HepG2 (cell line): ENCODE data around the gene ENG. TPM values are rescaled to one million over a fixed set of nuclear protein-coding genes. Genes with fewer than 3 reads are reported as not detected.

Source experiments
- ETV6 ChIP-seq: sonication (generic); formaldehyde crosslinking; conservative IDR thresholded peaks from 2 replicates; pipeline ENCODE4 v1.4.0; 2020; ENCODE audit warnings: missing genetic modification reagents
- FOXK2 ChIP-seq: fragments of 450-650 bp; IDR thresholded peaks from 2 replicates; pipeline ENCODE4 v1.6.1; 2016
- GATAD1 ChIP-seq: IDR thresholded peaks from 2 replicates; pipeline ENCODE4 v1.6.1; 2016; ENCODE audit warnings: missing genetic modification reagents, missing compliant biosample characterization
- KDM2A ChIP-seq: sonication (generic); formaldehyde crosslinking; IDR thresholded peaks from 2 replicates; pipeline ENCODE4 v1.4.0; 2020; ENCODE audit warnings: low read depth, missing genetic modification reagents, borderline replicate concordance
- NFIC ChIP-seq: IDR thresholded peaks from 2 replicates; pipeline ENCODE4 v1.6.1; 2012; ENCODE audit warnings: mild to moderate bottlenecking, low read length, inconsistent platforms
- PAF1 ChIP-seq: IDR thresholded peaks from 2 replicates; pipeline ENCODE4 v1.6.1; 2016; ENCODE audit warnings: missing genetic modification reagents, missing compliant biosample characterization
- PHF20 ChIP-seq: sonication (generic); formaldehyde crosslinking; IDR thresholded peaks from 2 replicates; pipeline ENCODE4 v1.5.0; 2020; ENCODE audit warnings: mild to moderate bottlenecking, missing genetic modification reagents
- SAFB2 ChIP-seq: sonication (generic); formaldehyde crosslinking; IDR thresholded peaks from 2 replicates; pipeline ENCODE4 v1.5.1; 2020; ENCODE audit warnings: missing genetic modification reagents, low read depth, mild to moderate bottlenecking, borderline replicate concordance
- TBL1XR1 ChIP-seq: fragments of 150-350 bp; IDR thresholded peaks from 2 replicates; pipeline ENCODE4 v1.6.1; 2014; ENCODE audit warnings: borderline replicate concordance, low read length; ENCODE audit not compliant: partially characterized antibody
- ZBTB3 ChIP-seq: sonication (generic); formaldehyde crosslinking; IDR thresholded peaks from 2 replicates; pipeline ENCODE4 v1.4.0; 2020; ENCODE audit warnings: low read depth, mild to moderate bottlenecking, moderate library complexity, missing genetic modification reagents, borderline replicate concordance
- ZMYM3 ChIP-seq: sonication (generic); formaldehyde crosslinking; IDR thresholded peaks from 2 replicates; pipeline ENCODE4 v1.5.1; 2020; ENCODE audit warnings: mild to moderate bottlenecking, missing genetic modification reagents
- ZNF230 ChIP-seq: sonication (generic); formaldehyde crosslinking; IDR thresholded peaks from 2 replicates; pipeline ENCODE4 v1.4.0; 2020; ENCODE audit warnings: mild to moderate bottlenecking, missing genetic modification reagents
- ZNF547 ChIP-seq: sonication (generic); formaldehyde crosslinking; IDR thresholded peaks from 2 replicates; pipeline ENCODE4 v1.5.1; 2020; ENCODE audit warnings: mild to moderate bottlenecking, missing genetic modification reagents
- ZNF549 ChIP-seq: sonication (generic); formaldehyde crosslinking; IDR thresholded peaks from 2 replicates; pipeline ENCODE4 v1.5.0; 2020; ENCODE audit warnings: missing genetic modification reagents
- polyA plus RNA-seq, 8 experiments: library from polyadenylated mRNA; depleted of rRNA in 3 of 8; stranded (reverse) in 7 of 8; unstranded in 1 of 8; fragments of >200 nt; fragmentation: Illumina TruSeq in 4 of 8; extraction: Trizol in 4 of 8; gene quantifications; 2 replicates each; pipeline versions ENCODE4 v1.2.1 to v1.2.3, GENCODE V29; 2011 to 2016; ENCODE audit warnings: low read depth in 4 of 8, missing spikeins in 1 of 8, mixed read lengths in 1 of 8; ENCODE audit not compliant: insufficient read depth in 1 of 8
- total RNA-seq, 5 experiments: library from RNA; depleted of rRNA; stranded (reverse); fragments of >200 nt; fragmentation: Illumina TruSeq; extraction: Trizol; gene quantifications; 2 replicates each; pipeline ENCODE4 v1.2.3, GENCODE V29; 2016; ENCODE audit warnings: low read depth in 1 of 5
- TF ChIP-seq, protein P1 (sequence below): IDR thresholded peaks from 2 replicates; pipeline ENCODE4 v1.6.1; 2016; ENCODE audit warnings: low read depth, control low read depth
- TF ChIP-seq, protein P2 (sequence below): sonication (generic); formaldehyde crosslinking; conservative IDR thresholded peaks from 2 replicates; pipeline ENCODE4 v1.8.0; 2022; ENCODE audit warnings: missing genetic modification reagents
- TF ChIP-seq, protein P3 (sequence below): sonication (generic); formaldehyde crosslinking; conservative IDR thresholded peaks from 2 replicates; pipeline ENCODE4 v1.4.0; 2020; ENCODE audit warnings: mild to moderate bottlenecking, missing genetic modification reagents, moderate library complexity
- TF ChIP-seq, protein P4 (sequence below): sonication (generic); formaldehyde crosslinking; conservative IDR thresholded peaks from 2 replicates; pipeline ENCODE4 v1.4.0; 2020; ENCODE audit warnings: missing genetic modification reagents
- TF ChIP-seq, protein P5 (sequence below): sonication (generic); formaldehyde crosslinking; IDR thresholded peaks from 2 replicates; pipeline ENCODE4 v1.8.0; 2022; ENCODE audit warnings: mild to moderate bottlenecking, missing genetic modification reagents, moderate library complexity

ENG gene
- total and polyA plus RNA-seq, 2 of the 13 experiments (the other 11 are each of a cell fraction or from before 2014, with no cell fraction given): 0.02 to 1.1 TPM

DNA sequence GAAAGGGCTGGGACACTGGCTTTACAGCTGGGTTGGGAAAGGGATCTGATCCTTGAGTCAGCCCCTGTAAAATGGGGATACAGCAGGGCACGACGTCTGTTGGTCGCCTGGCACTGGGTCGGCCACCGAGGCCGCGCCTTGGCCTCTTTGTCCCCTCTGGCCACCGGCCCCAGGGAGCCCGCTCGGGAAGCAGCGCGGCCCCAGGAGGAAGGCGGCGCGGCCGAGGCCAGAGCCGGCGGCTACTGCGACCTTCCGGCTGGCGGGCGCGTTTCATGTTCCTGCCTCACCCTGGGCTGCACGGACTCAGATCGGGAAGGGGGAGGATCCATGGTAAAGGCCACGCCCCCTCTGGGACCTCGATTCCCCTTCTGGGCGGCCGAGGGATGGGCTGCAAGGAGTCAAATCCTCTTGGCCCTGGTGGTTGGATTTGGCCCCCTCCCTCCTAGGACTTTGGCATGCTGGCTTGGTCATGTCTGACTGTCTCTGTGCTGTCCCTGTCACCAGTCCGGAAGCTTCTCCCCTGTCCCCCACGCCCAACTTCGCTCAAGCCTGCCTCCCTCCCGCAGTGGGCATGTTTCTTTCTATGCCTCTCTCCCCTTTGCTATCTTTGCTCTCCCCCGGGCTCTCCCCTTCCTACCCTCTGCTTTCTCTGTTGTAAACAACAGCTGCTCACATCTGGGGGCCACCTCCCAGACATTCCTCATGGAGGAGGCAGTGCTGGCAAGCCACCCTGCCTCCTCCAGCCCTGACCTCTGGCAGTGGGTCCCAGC, 26.0 kb downstream of the ENG start (continued):
- TF ChIP-seq, protein P1, sequence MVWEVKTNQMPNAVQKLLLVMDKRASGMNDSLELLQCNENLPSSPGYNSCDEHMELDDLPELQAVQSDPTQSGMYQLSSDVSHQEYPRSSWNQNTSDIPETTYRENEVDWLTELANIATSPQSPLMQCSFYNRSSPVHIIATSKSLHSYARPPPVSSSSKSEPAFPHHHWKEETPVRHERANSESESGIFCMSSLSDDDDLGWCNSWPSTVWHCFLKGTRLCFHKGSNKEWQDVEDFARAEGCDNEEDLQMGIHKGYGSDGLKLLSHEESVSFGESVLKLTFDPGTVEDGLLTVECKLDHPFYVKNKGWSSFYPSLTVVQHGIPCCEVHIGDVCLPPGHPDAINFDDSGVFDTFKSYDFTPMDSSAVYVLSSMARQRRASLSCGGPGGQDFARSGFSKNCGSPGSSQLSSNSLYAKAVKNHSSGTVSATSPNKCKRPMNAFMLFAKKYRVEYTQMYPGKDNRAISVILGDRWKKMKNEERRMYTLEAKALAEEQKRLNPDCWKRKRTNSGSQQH (CRISPR knock-in tag): no peak
- TF ChIP-seq NFIC (no peak), SAFB2 (CRISPR knock-in tag) (peak; percentile 46; the same call in 1 of the 2 replicates), TBL1XR1 (no peak), KDM2A (CRISPR knock-in tag) (peak; percentile 88), GATAD1 (CRISPR knock-in tag) (0 out of 2 replicates have a peak, but pooled peaks have one; percentile 16), ZBTB3 (CRISPR knock-in tag) (no peak), FOXK2 (no peak), ZNF230 (CRISPR knock-in tag) (no peak), ZNF549 (CRISPR knock-in tag) (no peak), ZNF547 (CRISPR knock-in tag) (no peak), ETV6 (no peak), PHF20 (CRISPR knock-in tag) (0 out of 2 replicates have a peak, but pooled peaks have one; percentile 32), ZMYM3 (CRISPR knock-in tag) (0 out of 2 replicates have a peak, but pooled peaks have one; percentile 13), PAF1 (CRISPR knock-in tag) (no peak)
- TF ChIP-seq, protein P2, sequence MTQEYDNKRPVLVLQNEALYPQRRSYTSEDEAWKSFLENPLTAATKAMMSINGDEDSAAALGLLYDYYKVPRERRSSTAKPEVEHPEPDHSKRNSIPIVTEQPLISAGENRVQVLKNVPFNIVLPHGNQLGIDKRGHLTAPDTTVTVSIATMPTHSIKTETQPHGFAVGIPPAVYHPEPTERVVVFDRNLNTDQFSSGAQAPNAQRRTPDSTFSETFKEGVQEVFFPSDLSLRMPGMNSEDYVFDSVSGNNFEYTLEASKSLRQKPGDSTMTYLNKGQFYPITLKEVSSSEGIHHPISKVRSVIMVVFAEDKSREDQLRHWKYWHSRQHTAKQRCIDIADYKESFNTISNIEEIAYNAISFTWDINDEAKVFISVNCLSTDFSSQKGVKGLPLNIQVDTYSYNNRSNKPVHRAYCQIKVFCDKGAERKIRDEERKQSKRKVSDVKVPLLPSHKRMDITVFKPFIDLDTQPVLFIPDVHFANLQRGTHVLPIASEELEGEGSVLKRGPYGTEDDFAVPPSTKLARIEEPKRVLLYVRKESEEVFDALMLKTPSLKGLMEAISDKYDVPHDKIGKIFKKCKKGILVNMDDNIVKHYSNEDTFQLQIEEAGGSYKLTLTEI (CRISPR knock-in tag): no peak
- TF ChIP-seq, protein P3, sequence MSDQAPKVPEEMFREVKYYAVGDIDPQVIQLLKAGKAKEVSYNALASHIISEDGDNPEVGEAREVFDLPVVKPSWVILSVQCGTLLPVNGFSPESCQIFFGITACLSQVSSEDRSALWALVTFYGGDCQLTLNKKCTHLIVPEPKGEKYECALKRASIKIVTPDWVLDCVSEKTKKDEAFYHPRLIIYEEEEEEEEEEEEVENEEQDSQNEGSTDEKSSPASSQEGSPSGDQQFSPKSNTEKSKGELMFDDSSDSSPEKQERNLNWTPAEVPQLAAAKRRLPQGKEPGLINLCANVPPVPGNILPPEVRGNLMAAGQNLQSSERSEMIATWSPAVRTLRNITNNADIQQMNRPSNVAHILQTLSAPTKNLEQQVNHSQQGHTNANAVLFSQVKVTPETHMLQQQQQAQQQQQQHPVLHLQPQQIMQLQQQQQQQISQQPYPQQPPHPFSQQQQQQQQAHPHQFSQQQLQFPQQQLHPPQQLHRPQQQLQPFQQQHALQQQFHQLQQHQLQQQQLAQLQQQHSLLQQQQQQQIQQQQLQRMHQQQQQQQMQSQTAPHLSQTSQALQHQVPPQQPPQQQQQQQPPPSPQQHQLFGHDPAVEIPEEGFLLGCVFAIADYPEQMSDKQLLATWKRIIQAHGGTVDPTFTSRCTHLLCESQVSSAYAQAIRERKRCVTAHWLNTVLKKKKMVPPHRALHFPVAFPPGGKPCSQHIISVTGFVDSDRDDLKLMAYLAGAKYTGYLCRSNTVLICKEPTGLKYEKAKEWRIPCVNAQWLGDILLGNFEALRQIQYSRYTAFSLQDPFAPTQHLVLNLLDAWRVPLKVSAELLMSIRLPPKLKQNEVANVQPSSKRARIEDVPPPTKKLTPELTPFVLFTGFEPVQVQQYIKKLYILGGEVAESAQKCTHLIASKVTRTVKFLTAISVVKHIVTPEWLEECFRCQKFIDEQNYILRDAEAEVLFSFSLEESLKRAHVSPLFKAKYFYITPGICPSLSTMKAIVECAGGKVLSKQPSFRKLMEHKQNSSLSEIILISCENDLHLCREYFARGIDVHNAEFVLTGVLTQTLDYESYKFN (CRISPR knock-in tag): peak; percentile 65
- TF ChIP-seq, protein P4, sequence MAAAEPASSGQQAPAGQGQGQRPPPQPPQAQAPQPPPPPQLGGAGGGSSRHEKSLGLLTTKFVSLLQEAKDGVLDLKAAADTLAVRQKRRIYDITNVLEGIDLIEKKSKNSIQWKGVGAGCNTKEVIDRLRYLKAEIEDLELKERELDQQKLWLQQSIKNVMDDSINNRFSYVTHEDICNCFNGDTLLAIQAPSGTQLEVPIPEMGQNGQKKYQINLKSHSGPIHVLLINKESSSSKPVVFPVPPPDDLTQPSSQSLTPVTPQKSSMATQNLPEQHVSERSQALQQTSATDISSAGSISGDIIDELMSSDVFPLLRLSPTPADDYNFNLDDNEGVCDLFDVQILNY (CRISPR knock-in tag): no peak
- TF ChIP-seq, protein P5, sequence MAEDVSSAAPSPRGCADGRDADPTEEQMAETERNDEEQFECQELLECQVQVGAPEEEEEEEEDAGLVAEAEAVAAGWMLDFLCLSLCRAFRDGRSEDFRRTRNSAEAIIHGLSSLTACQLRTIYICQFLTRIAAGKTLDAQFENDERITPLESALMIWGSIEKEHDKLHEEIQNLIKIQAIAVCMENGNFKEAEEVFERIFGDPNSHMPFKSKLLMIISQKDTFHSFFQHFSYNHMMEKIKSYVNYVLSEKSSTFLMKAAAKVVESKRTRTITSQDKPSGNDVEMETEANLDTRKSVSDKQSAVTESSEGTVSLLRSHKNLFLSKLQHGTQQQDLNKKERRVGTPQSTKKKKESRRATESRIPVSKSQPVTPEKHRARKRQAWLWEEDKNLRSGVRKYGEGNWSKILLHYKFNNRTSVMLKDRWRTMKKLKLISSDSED (CRISPR knock-in tag): no peak
